Stomach (tissue), 4 donors: ENCODE results near the gene CD68.

Experiments
- POLR2A ChIP-seq, 4 donors: fragments of 450-650 bp; IDR thresholded peaks; one replicate each; pipeline ENCODE4 v1.6.1; 2016; ENCODE audit warnings: antibody characterized with exemption in 4 of 4, control low read depth in 2 of 4, mild to moderate bottlenecking in 1 of 4, moderate library complexity in 1 of 4
- TF ChIP-seq, protein P1 (sequence below), 7 experiments: fragments of 450-650 bp in 4 of 7; fragments of 200-600 bp in 3 of 7; sonication (generic) in 3 of 7; IDR thresholded peaks; one replicate each; pipeline ENCODE4 v1.5.1; 2016 to 2019; ENCODE audit warnings: antibody characterized with exemption in 7 of 7, control low read depth in 2 of 7, mild to moderate bottlenecking in 1 of 7

DNA sequence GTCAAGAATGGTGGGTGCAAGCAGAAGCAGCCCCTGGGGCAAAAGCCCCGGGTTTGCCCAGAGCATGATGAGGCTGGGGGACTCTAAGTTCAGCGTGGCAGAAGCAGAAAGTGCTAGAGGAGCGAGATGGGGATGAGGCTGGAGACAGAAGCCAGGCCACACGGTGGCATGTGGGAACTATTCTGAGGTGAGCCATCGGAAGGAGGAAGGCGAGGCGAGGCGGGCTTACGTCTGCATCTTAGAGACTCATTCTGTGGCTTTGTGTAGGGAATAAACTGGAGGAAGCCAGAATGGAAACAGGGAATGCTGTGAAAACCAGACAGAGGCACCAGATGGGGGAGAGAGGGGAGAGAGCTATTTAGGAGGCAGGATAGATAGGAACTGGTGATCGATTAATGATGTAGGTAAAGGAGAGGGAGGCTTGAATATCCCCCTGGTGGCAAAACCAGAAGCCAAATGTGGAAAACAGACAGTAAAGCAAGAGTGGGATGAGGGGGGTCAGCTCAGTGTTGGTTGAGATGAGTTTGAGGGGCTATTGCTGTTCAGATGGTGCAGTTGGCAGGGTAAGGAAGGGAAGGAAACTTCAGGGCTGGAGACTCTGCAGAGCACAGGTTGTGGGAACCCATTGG is 24.0 kb upstream of the CD68 start:
- TF ChIP-seq POLR2A (IDR thresholded peaks at IDR 0.05), result no peak
- TF ChIP-seq, protein P1, sequence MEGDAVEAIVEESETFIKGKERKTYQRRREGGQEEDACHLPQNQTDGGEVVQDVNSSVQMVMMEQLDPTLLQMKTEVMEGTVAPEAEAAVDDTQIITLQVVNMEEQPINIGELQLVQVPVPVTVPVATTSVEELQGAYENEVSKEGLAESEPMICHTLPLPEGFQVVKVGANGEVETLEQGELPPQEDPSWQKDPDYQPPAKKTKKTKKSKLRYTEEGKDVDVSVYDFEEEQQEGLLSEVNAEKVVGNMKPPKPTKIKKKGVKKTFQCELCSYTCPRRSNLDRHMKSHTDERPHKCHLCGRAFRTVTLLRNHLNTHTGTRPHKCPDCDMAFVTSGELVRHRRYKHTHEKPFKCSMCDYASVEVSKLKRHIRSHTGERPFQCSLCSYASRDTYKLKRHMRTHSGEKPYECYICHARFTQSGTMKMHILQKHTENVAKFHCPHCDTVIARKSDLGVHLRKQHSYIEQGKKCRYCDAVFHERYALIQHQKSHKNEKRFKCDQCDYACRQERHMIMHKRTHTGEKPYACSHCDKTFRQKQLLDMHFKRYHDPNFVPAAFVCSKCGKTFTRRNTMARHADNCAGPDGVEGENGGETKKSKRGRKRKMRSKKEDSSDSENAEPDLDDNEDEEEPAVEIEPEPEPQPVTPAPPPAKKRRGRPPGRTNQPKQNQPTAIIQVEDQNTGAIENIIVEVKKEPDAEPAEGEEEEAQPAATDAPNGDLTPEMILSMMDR (IDR thresholded peaks at IDR 0.05), result no peak
